ENCODE measurements around the gene EDEM1.

DNA sequence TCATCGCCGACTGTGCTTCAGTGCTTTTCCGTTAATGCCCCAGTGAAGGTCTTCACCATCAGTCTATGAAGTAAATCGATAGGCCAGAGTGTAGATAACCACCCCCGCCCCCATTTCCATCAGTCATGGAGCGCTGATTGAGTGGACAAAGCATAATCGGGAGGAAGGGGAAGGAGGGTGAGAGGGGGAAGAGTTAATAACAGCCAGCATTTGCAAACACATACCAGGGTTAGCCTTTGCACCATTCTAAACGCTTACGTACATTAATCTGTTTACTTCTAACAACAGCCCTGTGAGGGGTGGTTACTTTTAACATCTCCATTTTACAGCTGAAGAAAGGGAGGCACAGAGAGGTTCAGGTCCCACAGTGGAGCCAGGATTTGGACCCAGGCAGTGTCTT, 26.8 kb downstream of the EDEM1 start:
- TF ChIP-seq, protein P1, sequence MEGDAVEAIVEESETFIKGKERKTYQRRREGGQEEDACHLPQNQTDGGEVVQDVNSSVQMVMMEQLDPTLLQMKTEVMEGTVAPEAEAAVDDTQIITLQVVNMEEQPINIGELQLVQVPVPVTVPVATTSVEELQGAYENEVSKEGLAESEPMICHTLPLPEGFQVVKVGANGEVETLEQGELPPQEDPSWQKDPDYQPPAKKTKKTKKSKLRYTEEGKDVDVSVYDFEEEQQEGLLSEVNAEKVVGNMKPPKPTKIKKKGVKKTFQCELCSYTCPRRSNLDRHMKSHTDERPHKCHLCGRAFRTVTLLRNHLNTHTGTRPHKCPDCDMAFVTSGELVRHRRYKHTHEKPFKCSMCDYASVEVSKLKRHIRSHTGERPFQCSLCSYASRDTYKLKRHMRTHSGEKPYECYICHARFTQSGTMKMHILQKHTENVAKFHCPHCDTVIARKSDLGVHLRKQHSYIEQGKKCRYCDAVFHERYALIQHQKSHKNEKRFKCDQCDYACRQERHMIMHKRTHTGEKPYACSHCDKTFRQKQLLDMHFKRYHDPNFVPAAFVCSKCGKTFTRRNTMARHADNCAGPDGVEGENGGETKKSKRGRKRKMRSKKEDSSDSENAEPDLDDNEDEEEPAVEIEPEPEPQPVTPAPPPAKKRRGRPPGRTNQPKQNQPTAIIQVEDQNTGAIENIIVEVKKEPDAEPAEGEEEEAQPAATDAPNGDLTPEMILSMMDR (IDR thresholded peaks at IDR 0.05) = no peak
- TF ChIP-seq POLR2A (IDR thresholded peaks at IDR 0.05) = no peak

Data from right lobe of liver (tissue), 4 donors.